HEK293 (cell line): Measurements from ENCODE around the gene RHD.

Experiments
- FEZF1 ChIP-seq: fragments of 450-650 bp; formaldehyde crosslinking; IDR thresholded peaks from 2 replicates; pipeline ENCODE4 v1.5.1; 2016; ENCODE audit warnings: missing biosample characterization, missing genetic modification characterization
- GLI4 ChIP-seq: fragments of 450-650 bp; formaldehyde crosslinking; IDR thresholded peaks from 2 replicates; pipeline ENCODE4 v1.5.1; 2016; ENCODE audit warnings: missing biosample characterization, missing genetic modification characterization
- HOXA7 ChIP-seq: sonication (generic); formaldehyde crosslinking; IDR thresholded peaks from 2 replicates; pipeline ENCODE4 v1.8.1; 2022; ENCODE audit warnings: missing genetic modification reagents, borderline replicate concordance
- MZF1 ChIP-seq: fragments of 450-650 bp; formaldehyde crosslinking; IDR thresholded peaks from 2 replicates; pipeline ENCODE4 v1.5.1; 2017; ENCODE audit warnings: missing biosample characterization, missing genetic modification characterization, borderline replicate concordance
- PRDM4 ChIP-seq: fragments of 450-650 bp; formaldehyde crosslinking; IDR thresholded peaks from 2 replicates; pipeline ENCODE4 v1.5.1; 2017; ENCODE audit warnings: missing biosample characterization, missing genetic modification characterization
- ZBTB1 ChIP-seq: fragments of 450-650 bp; formaldehyde crosslinking; IDR thresholded peaks from 2 replicates; pipeline ENCODE4 v1.5.1; 2016; ENCODE audit warnings: missing biosample characterization, missing genetic modification characterization
- ZBTB20 ChIP-seq: fragments of 450-650 bp; formaldehyde crosslinking; IDR thresholded peaks from 2 replicates; pipeline ENCODE4 v1.5.1; 2016; ENCODE audit warnings: missing biosample characterization, missing genetic modification characterization
- ZBTB26 ChIP-seq: fragments of 450-650 bp; formaldehyde crosslinking; optimal IDR thresholded peaks from 2 replicates; pipeline ENCODE3; 2016; ENCODE audit warnings: missing biosample characterization, mild to moderate bottlenecking, missing genetic modification characterization
- ZFP37 ChIP-seq: fragments of 450-650 bp; formaldehyde crosslinking; IDR thresholded peaks from 2 replicates; pipeline ENCODE4 v1.5.1; 2016; ENCODE audit warnings: missing biosample characterization, missing genetic modification characterization
- ZNF132 ChIP-seq: fragments of 450-650 bp; formaldehyde crosslinking; IDR thresholded peaks from 2 replicates; pipeline ENCODE4 v1.5.1; 2017; ENCODE audit warnings: missing biosample characterization, missing genetic modification characterization, borderline replicate concordance
- ZNF133 ChIP-seq: fragments of 450-650 bp; formaldehyde crosslinking; IDR thresholded peaks from 2 replicates; pipeline ENCODE4 v1.5.1; 2016; ENCODE audit warnings: missing biosample characterization, missing genetic modification characterization
- ZNF184 ChIP-seq: fragments of 450-650 bp; IDR thresholded peaks from 2 replicates; pipeline ENCODE4 v1.5.1; 2018; ENCODE audit warnings: missing biosample characterization, mild to moderate bottlenecking, missing genetic modification characterization
- ZNF211 ChIP-seq: fragments of 450-650 bp; formaldehyde crosslinking; IDR thresholded peaks from 2 replicates; pipeline ENCODE4 v1.5.1; 2016; ENCODE audit warnings: low read depth, missing biosample characterization, missing genetic modification characterization
- ZNF223 ChIP-seq: fragments of 450-650 bp; formaldehyde crosslinking; IDR thresholded peaks from 2 replicates; pipeline ENCODE4 v1.5.1; 2016; ENCODE audit warnings: missing biosample characterization, missing genetic modification characterization
- ZNF280D ChIP-seq: fragments of 450-650 bp; formaldehyde crosslinking; IDR thresholded peaks from 2 replicates; pipeline ENCODE4 v1.5.1; 2016; ENCODE audit warnings: missing biosample characterization, missing genetic modification characterization
- ZNF311 ChIP-seq: fragments of 450-650 bp; formaldehyde crosslinking; IDR thresholded peaks from 2 replicates; pipeline ENCODE4 v1.5.1; 2017; ENCODE audit warnings: missing biosample characterization, missing genetic modification characterization, borderline replicate concordance
- ZNF354C ChIP-seq: fragments of 450-650 bp; formaldehyde crosslinking; IDR thresholded peaks from 2 replicates; pipeline ENCODE4 v1.5.1; 2016; ENCODE audit warnings: missing biosample characterization, missing genetic modification characterization, low read depth, borderline replicate concordance
- ZNF391 ChIP-seq: fragments of 450-650 bp; formaldehyde crosslinking; IDR thresholded peaks from 2 replicates; pipeline ENCODE4 v1.5.1; 2016; ENCODE audit warnings: low read depth, missing biosample characterization, missing genetic modification characterization, borderline replicate concordance
- ZNF449 ChIP-seq: fragments of 450-650 bp; formaldehyde crosslinking; IDR thresholded peaks from 2 replicates; pipeline ENCODE4 v1.5.1; 2017; ENCODE audit warnings: missing biosample characterization, mild to moderate bottlenecking, missing genetic modification characterization, moderate library complexity
- ZNF473 ChIP-seq: fragments of 450-650 bp; formaldehyde crosslinking; IDR thresholded peaks from 2 replicates; pipeline ENCODE4 v1.5.1; 2017; ENCODE audit warnings: missing biosample characterization, missing genetic modification characterization
- ZNF530 ChIP-seq: fragments of 450-650 bp; formaldehyde crosslinking; IDR thresholded peaks from 2 replicates; pipeline ENCODE4 v1.5.1; 2016; ENCODE audit warnings: low read depth, missing biosample characterization, missing genetic modification characterization
- ZNF558 ChIP-seq: fragments of 450-650 bp; formaldehyde crosslinking; IDR thresholded peaks from 2 replicates; pipeline ENCODE4 v1.5.1; 2016; ENCODE audit warnings: missing biosample characterization, missing genetic modification characterization
- ZNF560 ChIP-seq: fragments of 450-650 bp; formaldehyde crosslinking; IDR thresholded peaks from 2 replicates; pipeline ENCODE4 v1.5.1; 2017; ENCODE audit warnings: missing biosample characterization, missing genetic modification characterization, borderline replicate concordance
- ZNF561 ChIP-seq: fragments of 450-650 bp; IDR thresholded peaks from 2 replicates; pipeline ENCODE4 v1.5.1; 2018; ENCODE audit warnings: missing biosample characterization, missing genetic modification characterization, borderline replicate concordance
- ZNF580 ChIP-seq: fragments of 450-650 bp; formaldehyde crosslinking; IDR thresholded peaks from 2 replicates; pipeline ENCODE4 v1.5.1; 2016; ENCODE audit warnings: missing biosample characterization, missing genetic modification characterization
- ZNF600 ChIP-seq: fragments of 450-650 bp; formaldehyde crosslinking; IDR thresholded peaks from 2 replicates; pipeline ENCODE4 v1.5.1; 2016; ENCODE audit warnings: missing biosample characterization, missing genetic modification characterization
- ZNF677 ChIP-seq: fragments of 450-650 bp; IDR thresholded peaks from 2 replicates; pipeline ENCODE4 v1.5.0; 2018; ENCODE audit warnings: missing biosample characterization, mild to moderate bottlenecking, missing genetic modification characterization, moderate library complexity
- ZNF692 ChIP-seq: fragments of 450-650 bp; formaldehyde crosslinking; IDR thresholded peaks from 2 replicates; pipeline ENCODE4 v1.5.1; 2016; ENCODE audit warnings: missing biosample characterization, missing genetic modification characterization
- ZNF776 ChIP-seq: fragments of 450-650 bp; formaldehyde crosslinking; IDR thresholded peaks from 2 replicates; pipeline ENCODE4 v1.5.0; 2017; ENCODE audit warnings: missing biosample characterization, missing genetic modification characterization, borderline replicate concordance

Gene RHD

GRCh38 chr1:25239681-25240541 is 32.4 kb upstream of the RHD start (continued):
- TF ChIP-seq ZNF530 (tag by site-specific recombination): no peak
- peak; percentile 45; the same call in 1 of the 2 replicates for TF ChIP-seq PRDM4
- no peak for TF ChIP-seq ZNF473
- no peak for TF ChIP-seq ZNF354C (tag by site-specific recombination)
- TF ChIP-seq ZNF600: peak; percentile 81; the same call in 1 of the 2 replicates
- peak; percentile 75; the same call in 1 of the 2 replicates for TF ChIP-seq ZNF561 (tag by site-specific recombination)
- TF ChIP-seq GLI4 (tag by site-specific recombination): no peak
- TF ChIP-seq ZBTB26 (tag by site-specific recombination): peak; percentile 59
- no peak for TF ChIP-seq ZNF133 (tag by site-specific recombination)
- peak; percentile 87 for TF ChIP-seq MZF1
- no peak for TF ChIP-seq FEZF1 (tag by site-specific recombination)
- no peak for TF ChIP-seq ZNF449 (tag by site-specific recombination)
- TF ChIP-seq ZNF560: no peak
- TF ChIP-seq ZFP37 (tag by site-specific recombination): peak; percentile 76; the same call in 1 of the 2 replicates
- TF ChIP-seq ZNF223 (tag by site-specific recombination): peak; percentile 96
- peak; percentile 84 for TF ChIP-seq ZNF692 (tag by site-specific recombination)
- TF ChIP-seq ZNF391 (tag by site-specific recombination): no peak
- TF ChIP-seq ZBTB1 (tag by site-specific recombination): no peak
- TF ChIP-seq ZNF580 (tag by site-specific recombination): peak; percentile 95
- no peak for TF ChIP-seq ZNF184 (tag by site-specific recombination)
- no peak for TF ChIP-seq ZNF280D (tag by site-specific recombination)
- TF ChIP-seq ZNF776 (tag by site-specific recombination): no peak
- TF ChIP-seq ZNF558 (tag by site-specific recombination): peak; percentile 10; the same call in 1 of the 2 replicates
- TF ChIP-seq HOXA7 (CRISPR knock-in tag): no peak
- TF ChIP-seq ZNF211: no peak
- no peak for TF ChIP-seq ZNF677 (tag by site-specific recombination)
- no peak for TF ChIP-seq ZNF132 (tag by site-specific recombination)
- TF ChIP-seq ZNF311: no peak
- peak; percentile 96 for TF ChIP-seq ZBTB20 (tag by site-specific recombination)
